Parathyroid adenoma (tissue), 2 donors: ENCODE measurements around the gene AHNAK2.
A peak's percentile ranks its signal among the peaks of the same experiment; 100 is the strongest.

Experiments used
- H2AFZ ChIP-seq: fragments of 300-600 bp; sonication (generic); one replicate; pipeline ENCODE4 v1.7.0; 2017; ENCODE audit warnings: antibody characterized with exemption, mild to moderate bottlenecking
- H3K27ac ChIP-seq: fragments of 300-600 bp; sonication (generic); one replicate; pipeline ENCODE4 v1.7.0; 2017
- H3K27me3 ChIP-seq: fragments of 300-600 bp; sonication (generic); one replicate; pipeline ENCODE4 v1.7.0; 2017; ENCODE audit warnings: low read length; ENCODE audit not compliant: control insufficient read depth, insufficient read depth
- H3K36me3 ChIP-seq: fragments of 300-600 bp; sonication (generic); one replicate; pipeline ENCODE4 v1.7.0; 2017; ENCODE audit warnings: low read length; ENCODE audit not compliant: control insufficient read depth, insufficient read depth
- H3K4me1 ChIP-seq: fragments of 300-600 bp; sonication (generic); one replicate; pipeline ENCODE4 v1.7.0; 2017; ENCODE audit warnings: control low read depth
- H3K4me2 ChIP-seq: fragments of 300-600 bp; sonication (generic); one replicate; pipeline ENCODE4 v1.7.0; 2017; ENCODE audit warnings: low read length
- H3K4me3 ChIP-seq: fragments of 300-600 bp; sonication (generic); one replicate; pipeline ENCODE4 v1.7.0; 2017; ENCODE audit warnings: low read depth, low read length
- H3K79me2 ChIP-seq: fragments of 300-600 bp; sonication (generic); one replicate; pipeline ENCODE4 v1.7.0; 2017; ENCODE audit warnings: control low read depth
- H3K9ac ChIP-seq: fragments of 300-600 bp; sonication (generic); one replicate; pipeline ENCODE4 v1.7.0; 2017; ENCODE audit warnings: mild to moderate bottlenecking
- H3K9me3 ChIP-seq: fragments of 300-600 bp; sonication (generic); one replicate; pipeline ENCODE4 v1.7.0; 2017; ENCODE audit warnings: low read length; ENCODE audit not compliant: control insufficient read depth
- CTCF ChIP-seq: fragments of 300-600 bp; sonication (generic); IDR thresholded peaks from one replicate; pipeline ENCODE4 v1.7.0; 2017; ENCODE audit warnings: antibody characterized with exemption, mild to moderate bottlenecking
- donor health status: primary hyperparathyroidism.

Gene AHNAK2

GRCh38 chr14:104932676-104933631, 45.2 kb downstream of the AHNAK2 start:
- no peaks in the 10 kb centered on the region for H3K36me3 ChIP-seq
- peak; percentile 68 for TF ChIP-seq CTCF
- H2AFZ ChIP-seq, result peak overlapping the region; percentile 87
- peak overlapping the region; percentile 83 for H3K4me2 ChIP-seq
- no peaks in the 10 kb centered on the region for H3K79me2 ChIP-seq
- H3K9ac ChIP-seq, result no peak overlapping the region
- H3K4me1 ChIP-seq, result peaks cover 19% of the 10 kb centered on the region
- no peaks in the 10 kb centered on the region for H3K9me3 ChIP-seq
- H3K27ac ChIP-seq, result no peak overlapping the region
- H3K4me3 ChIP-seq, result peak overlapping the region; percentile 52
- H3K27me3 ChIP-seq, result no peaks in the 10 kb centered on the region

- Histone ChIP-seq H2AFZ (peak overlapping the region; percentile 87), H3K4me2 (no peak overlapping the region), H3K79me2 (no peaks in the 10 kb centered on the region), H3K9ac (no peak overlapping the region), H3K9me3 (no peaks in the 10 kb centered on the region), H3K36me3 (no peaks in the 10 kb centered on the region), H3K27me3 (no peaks in the 10 kb centered on the region), H3K4me3 (no peak overlapping the region), H3K27ac (peak overlapping the region; percentile 15), H3K4me1 (peaks cover 21% of the 10 kb centered on the region)
- no peak for TF ChIP-seq CTCF
Observed at GRCh38 chr14:104931771-104932675, 46.2 kb downstream of the AHNAK2 start.

DNA sequence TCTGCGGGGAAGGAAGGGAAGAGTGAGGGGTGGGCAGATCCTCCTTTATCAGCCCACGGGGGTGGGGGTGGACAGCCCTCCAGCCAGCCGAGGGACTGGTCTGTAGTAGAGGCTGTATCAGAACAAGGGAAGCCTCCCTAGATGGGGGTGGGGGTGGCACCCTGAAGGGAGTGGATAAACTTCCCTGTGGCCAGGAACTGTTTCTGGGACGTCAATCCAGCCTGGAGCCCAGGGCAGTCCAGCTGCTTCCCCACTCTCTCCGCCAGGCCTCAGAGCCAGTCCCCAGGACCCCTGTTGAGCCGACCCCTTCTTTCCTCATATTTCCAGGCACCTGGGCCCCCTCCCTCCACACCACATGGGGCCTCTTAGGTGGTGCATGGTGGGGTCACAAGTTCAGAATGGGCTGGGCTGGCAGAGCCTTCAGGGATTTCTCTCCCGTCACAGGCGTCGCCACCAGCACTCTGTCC, 46.8 kb downstream of the AHNAK2 start:
- Histone ChIP-seq H3K36me3 (no peaks in the 10 kb centered on the region), H3K79me2 (no peaks in the 10 kb centered on the region), H2AFZ (no peak overlapping the region), H3K9ac (no peak overlapping the region), H3K4me1 (peaks cover 21% of the 10 kb centered on the region), H3K4me2 (no peak overlapping the region), H3K27me3 (no peaks in the 10 kb centered on the region), H3K4me3 (no peak overlapping the region), H3K27ac (no peak overlapping the region), H3K9me3 (no peaks in the 10 kb centered on the region)
- TF ChIP-seq CTCF, result no peak

DNA sequence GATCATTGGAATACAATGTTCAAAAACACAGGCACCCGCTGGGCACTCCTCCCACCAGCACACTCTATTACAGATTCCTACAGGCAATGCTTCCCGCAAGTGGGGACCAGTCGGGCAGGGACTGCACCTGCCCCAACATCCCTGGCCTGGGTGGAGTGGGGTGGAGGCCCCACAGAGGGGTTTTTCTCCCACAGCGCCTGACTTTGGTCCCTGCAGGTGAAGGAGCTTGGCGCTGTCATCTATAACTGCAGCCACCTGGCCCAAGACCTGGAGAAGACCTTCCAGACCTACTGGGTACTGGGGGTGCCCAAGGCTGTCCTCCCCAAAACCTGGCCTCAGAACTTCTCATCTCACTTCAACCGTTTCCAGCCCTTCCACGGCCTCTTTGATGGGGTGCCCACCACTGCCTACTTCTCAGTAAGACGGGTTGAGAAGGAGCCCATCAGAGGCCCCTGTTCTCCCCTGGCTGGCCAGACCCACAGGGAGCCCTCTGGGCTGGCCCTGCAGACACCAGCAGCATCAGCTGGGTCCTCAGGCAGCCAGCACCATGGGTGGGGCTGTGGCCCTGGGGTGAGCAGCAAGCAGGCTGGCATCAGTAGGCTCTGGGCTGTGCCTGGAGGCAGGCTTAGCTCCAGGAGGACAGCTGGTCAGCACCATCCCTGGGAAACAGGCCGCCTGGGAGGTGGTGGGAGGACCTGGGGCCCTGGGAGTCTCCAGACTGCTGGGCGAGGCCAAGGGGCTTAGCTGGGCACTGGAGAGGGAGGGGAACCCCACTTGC, 47.5 kb downstream of the AHNAK2 start:
- no peak overlapping the region for H3K9ac ChIP-seq
- no peak overlapping the region for H3K4me3 ChIP-seq
- no peaks in the 10 kb centered on the region for H3K36me3 ChIP-seq
- H3K27ac ChIP-seq, result no peak overlapping the region
- H3K27me3 ChIP-seq, result no peaks in the 10 kb centered on the region
- no peak for TF ChIP-seq CTCF
- peaks cover 20% of the 10 kb centered on the region for H3K4me1 ChIP-seq
- no peaks in the 10 kb centered on the region for H3K9me3 ChIP-seq
- no peaks in the 10 kb centered on the region for H3K79me2 ChIP-seq
- H2AFZ ChIP-seq, result no peak overlapping the region
- H3K4me2 ChIP-seq, result no peak overlapping the region
